GM10248 (cell line): ENCODE results near the gene ERCC8.

Experiments
- CTCF ChIA-PET: fragments of 300-600 bp; sonication (Branson Sonifier 250); formaldehyde crosslinking; extraction: SDS; loops from one replicate; lab custom pipeline; 2021; ENCODE audit warnings: antibody characterized with exemption; lab: Yijun Ruan, JAX
- POLR2A ChIA-PET: fragments of 350-650 bp; sonication (Branson Sonifier 250); formaldehyde crosslinking; extraction: SDS; loops from one replicate; lab custom pipeline; 2020; ENCODE audit warnings: antibody characterized with exemption; lab: Yijun Ruan, JAX
- DNase-seq: peaks from one replicate; pipeline ENCODE4 v3.0.0; 2012; ENCODE audit errors: extremely low spot score
- CTCF ChIP-seq: IDR thresholded peaks from 2 replicates; pipeline ENCODE4 v1.5.1; 2012; ENCODE audit warnings: mild to moderate bottlenecking, low read depth; ENCODE audit errors: extremely low read depth, missing control alignments, control extremely low read depth

The ERCC8 gene

GRCh38 chr5:60978968-60979367 is 34.1 kb upstream of the ERCC8 start:
- POLR2A ChIA-PET: no interaction called here
- no peak for DNase-seq
- CTCF ChIA-PET: interaction anchor here (1.3 to 1.5 kb wide), 2 partner anchors 9 to 33 kb away, joined by 3 read pairs; no protein-coding TSS in a partner anchor
- no peak for TF ChIP-seq CTCF

- no peak for DNase-seq
- TF ChIP-seq CTCF: no peak
- CTCF ChIA-PET: interaction anchor here (1.3 to 1.5 kb wide), 4 partner anchors 8 to 34 kb away, joined by 3 to 4 read pairs (median 3); no protein-coding TSS in a partner anchor
- POLR2A ChIA-PET: no interaction called here
Observed at GRCh38 chr5:60977956-60978737, 33.3 kb upstream of the ERCC8 start.

- POLR2A ChIA-PET: no interaction called here
- CTCF ChIA-PET: no interaction called here
- no peak for DNase-seq
- TF ChIP-seq CTCF: no peak
Observed at GRCh38 chr5:60972231-60972630, 27.4 kb upstream of the ERCC8 start.

GRCh38 chr5:60961685-60962084 is 16.8 kb upstream of the ERCC8 start:
- ChIA-PET POLR2A (no interaction called here), CTCF (interaction anchor here (0.7 to 1.4 kb wide), 2 partner anchors 284 to 697 kb away, joined by 3 to 7 read pairs; no protein-coding TSS in a partner anchor)
- no peak for TF ChIP-seq CTCF
- DNase-seq: no peak

- POLR2A ChIA-PET: no interaction called here
- CTCF ChIA-PET: interaction anchor here (0.8 to 1.2 kb wide), 2 partner anchors 14 to 283 kb away, joined by 3 to 5 read pairs; no protein-coding TSS in a partner anchor
- peak; percentile 43 for TF ChIP-seq CTCF
- no peak for DNase-seq
Observed at GRCh38 chr5:60960591-60960990, 15.7 kb upstream of the ERCC8 start.

- TF ChIP-seq CTCF: no peak
- POLR2A ChIA-PET: interaction anchor here (0.7 kb wide), 1 partner anchor 8 kb away, joined by 3 read pairs; no protein-coding TSS in a partner anchor
- DNase-seq: no peak
Observed at GRCh38 chr5:60959156-60959555, 14.3 kb upstream of the ERCC8 start.

More at GRCh38 chr5:60959156-60959555, 14.3 kb upstream of the ERCC8 start:
- CTCF ChIA-PET: interaction anchor here (0.7 to 2.5 kb wide), 6 partner anchors 12 to 723 kb away, joined by 3 to 14 read pairs (median 3); no protein-coding TSS in a partner anchor
